Neural crest cell (in vitro differentiated cells): ENCODE results near the gene ZC3HAV1. TPM values are rescaled to one million over a fixed set of nuclear protein-coding genes. Genes with fewer than 3 reads are reported as not detected.

Source experiments
- DNase-seq: peaks from one replicate; pipeline ENCODE4 v3.0.0; 2021; ENCODE audit warnings: low read depth, mixed read lengths, low spot score
- H3K27ac Mint-ChIP-seq: one replicate; pipeline ENCODE4 v1.8.0; 2021; ENCODE audit warnings: mild to moderate bottlenecking, mixed read lengths; ENCODE audit not compliant: unreplicated experiment
- H3K27me3 Mint-ChIP-seq: 2 replicates; pipeline ENCODE4 v1.8.0; 2021; ENCODE audit warnings: low read depth, mild to moderate bottlenecking, mixed read lengths
- H3K36me3 Mint-ChIP-seq: 2 replicates; pipeline ENCODE4 v1.8.0; 2021; ENCODE audit warnings: low read depth, mild to moderate bottlenecking, mixed read lengths
- H3K4me1 Mint-ChIP-seq: 2 replicates; pipeline ENCODE4 v1.8.0; 2021; ENCODE audit warnings: mixed read lengths
- H3K4me3 Mint-ChIP-seq: one replicate; pipeline ENCODE4 v1.8.0; 2021; ENCODE audit warnings: mild to moderate bottlenecking, mixed read lengths
- H3K9me3 Mint-ChIP-seq: 2 replicates; pipeline ENCODE4 v1.8.0; 2021; ENCODE audit warnings: mixed read lengths
- CTCF ChIP-seq: fragments of 200-600 bp; sonication (generic); conservative IDR thresholded peaks from 2 replicates; pipeline ENCODE4 v1.5.0; 2021; ENCODE audit warnings: antibody characterized with exemption, mild to moderate bottlenecking
- total RNA-seq: library from RNA; stranded (reverse); gene quantifications from 2 replicates; pipeline ENCODE4 v1.2.1, GENCODE V29; 2021

The ZC3HAV1 gene
- total RNA-seq, 1 donor from 2014 or later, result 19.6 TPM

GRCh38 chr7:139038691-139039090, 70.8 kb downstream of the ZC3HAV1 start:
- no peak for TF ChIP-seq CTCF
- Mint-ChIP-seq H3K4me3 (no peak overlapping the region), H3K27me3 (peaks cover 11% of the 10 kb centered on the region), H3K9me3 (no peaks in the 10 kb centered on the region), H3K27ac (no peak overlapping the region), H3K4me1 (no peaks in the 10 kb centered on the region), H3K36me3 (no peaks in the 10 kb centered on the region)
- no peak for DNase-seq

DNA sequence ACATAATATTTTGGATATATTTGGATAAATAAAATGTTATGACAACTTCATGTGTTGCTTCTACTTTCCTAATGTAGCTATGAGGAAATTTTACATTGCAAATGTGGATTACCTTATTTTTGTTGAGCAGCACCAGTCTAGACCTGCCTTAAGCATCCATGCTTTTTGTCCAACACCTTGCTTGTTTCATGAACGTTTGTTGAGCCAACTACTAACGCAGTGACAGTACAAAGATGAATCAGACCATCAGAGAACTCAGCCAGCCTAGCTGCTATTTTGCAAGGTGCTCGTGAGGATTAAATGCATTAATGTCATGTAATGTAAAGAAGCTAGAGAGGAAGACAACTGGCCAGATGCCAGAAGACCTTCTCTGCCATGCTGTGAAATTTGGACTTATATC, 72.6 kb downstream of the ZC3HAV1 start:
- no peak overlapping the region for H3K4me3 Mint-ChIP-seq
- H3K27ac Mint-ChIP-seq, result no peak overlapping the region
- H3K9me3 Mint-ChIP-seq, result no peaks in the 10 kb centered on the region
- H3K4me1 Mint-ChIP-seq, result no peaks in the 10 kb centered on the region
- DNase-seq, result no peak
- H3K36me3 Mint-ChIP-seq, result no peaks in the 10 kb centered on the region
- H3K27me3 Mint-ChIP-seq, result peaks cover 11% of the 10 kb centered on the region
- no peak for TF ChIP-seq CTCF

GRCh38 chr7:139035586-139036353, 73.8 kb downstream of the ZC3HAV1 start, which contains the start of gene ZC3HAV1L:
Gene ZC3HAV1L, minus strand, starts transcription at chr7:139036042. Its CDS starts 25 bp downstream, at chr7:139036017.
- no peak within 1 kb of the TSS for H3K27ac Mint-ChIP-seq
- no peak for TF ChIP-seq CTCF
- H3K36me3 Mint-ChIP-seq, result no peaks in the 10 kb centered on the region
- peaks cover 11% of the 10 kb centered on the region for H3K27me3 Mint-ChIP-seq
- H3K4me1 Mint-ChIP-seq, result no peaks in the 10 kb centered on the region
- no peak for DNase-seq
- no peak within 1 kb of the TSS for H3K4me3 Mint-ChIP-seq
- H3K9me3 Mint-ChIP-seq, result no peaks in the 10 kb centered on the region

DNA sequence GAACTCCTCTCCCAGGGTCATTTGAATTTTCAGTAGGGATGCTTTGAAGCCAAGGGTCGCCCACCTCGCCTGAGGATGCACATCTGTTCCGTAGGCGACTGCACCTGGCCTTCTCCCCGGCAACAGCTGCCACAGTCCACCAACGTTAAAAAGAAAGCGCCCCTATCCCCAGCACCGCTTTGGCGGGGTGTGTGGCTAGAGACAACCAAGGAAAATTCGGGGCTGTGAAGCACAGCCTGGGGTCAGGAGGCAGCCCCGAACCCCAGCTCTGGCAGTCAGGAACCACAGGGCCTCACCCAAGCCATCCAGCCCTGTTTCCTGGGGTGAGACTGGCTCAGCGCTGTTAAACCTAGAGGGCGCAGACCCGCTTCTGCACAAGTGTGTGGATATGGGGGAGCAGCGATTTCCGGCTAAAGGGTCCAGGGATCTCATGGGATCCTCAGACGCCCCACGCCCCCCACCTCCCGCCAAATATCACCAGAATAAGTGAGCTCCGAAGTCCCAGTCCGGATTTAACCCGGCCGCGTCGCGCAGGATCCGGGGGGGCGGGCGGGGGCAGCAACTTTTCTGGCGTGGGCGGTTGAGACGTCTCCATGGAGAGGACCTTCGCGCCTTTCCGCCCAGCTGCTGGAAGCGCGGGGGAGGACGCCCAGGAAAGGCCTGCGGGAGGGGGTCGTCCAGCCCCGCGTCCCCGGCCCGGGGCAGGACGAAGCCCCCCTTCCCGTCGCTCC, 74.5 kb downstream of the ZC3HAV1 start:
- H3K9me3 Mint-ChIP-seq, result no peaks in the 10 kb centered on the region
- H3K4me1 Mint-ChIP-seq, result no peaks in the 10 kb centered on the region

DNA sequence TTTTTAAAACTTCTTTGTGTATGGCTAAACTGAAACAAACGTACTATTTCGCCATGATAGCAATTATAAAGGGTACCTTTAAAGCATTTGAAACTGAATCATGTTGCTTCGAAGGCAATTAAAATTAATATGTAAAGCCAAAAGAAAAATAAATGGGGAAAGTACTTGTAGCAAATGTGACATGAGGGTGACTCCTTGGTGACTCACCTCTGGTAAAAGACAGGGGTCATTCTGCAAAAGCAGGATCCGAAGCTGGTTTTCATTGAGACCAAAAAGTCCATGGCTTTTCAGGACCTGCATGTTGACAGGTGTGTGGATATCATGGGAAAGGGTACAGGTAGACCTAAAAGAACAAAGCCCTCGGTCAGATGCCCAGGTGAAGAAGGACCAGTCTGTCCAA, 75.2 kb downstream of the ZC3HAV1 start:
- Mint-ChIP-seq H3K9me3 (no peaks in the 10 kb centered on the region), H3K4me3 (no peak overlapping the region), H3K36me3 (no peaks in the 10 kb centered on the region), H3K27ac (no peak overlapping the region), H3K27me3 (peaks cover 8% of the 10 kb centered on the region), H3K4me1 (no peaks in the 10 kb centered on the region)
- TF ChIP-seq CTCF, result no peak
- DNase-seq, result no peak

More for the DNA sequence above, 74.5 kb downstream of the ZC3HAV1 start:
- H3K4me3 Mint-ChIP-seq, result no peak overlapping the region
- H3K36me3 Mint-ChIP-seq, result no peaks in the 10 kb centered on the region
- H3K27ac Mint-ChIP-seq, result no peak overlapping the region
- TF ChIP-seq CTCF, result no peak
- no peak for DNase-seq
- H3K27me3 Mint-ChIP-seq, result peaks cover 11% of the 10 kb centered on the region
